Small intestine (tissue), 7 donors: ENCODE results near the gene AUTS2. TPM values are rescaled to one million over a fixed set of nuclear protein-coding genes. Genes with fewer than 3 reads are reported as not detected.

Source experiments
- DNase-seq, 2 donors: peaks; one replicate each; pipeline versions ENCODE4 v3.0.0 to v3.0.0-alpha.2; 2013
- FAIRE-seq: peaks from 2 replicates; lab custom pipeline; 2012; peaks lifted over from hg19 to GRCh38; lab: Jason Lieb, UNC
- H3K27ac ChIP-seq, 3 donors: one replicate each; pipeline ENCODE4 v1.5.1; 2013; ENCODE audit warnings: low read length in 2 of 3, mild to moderate bottlenecking in 2 of 3, control low read depth in 1 of 3, inconsistent platforms in 1 of 3, low read depth in 1 of 3, moderate library complexity in 1 of 3
- H3K27me3 ChIP-seq, 3 donors: one replicate each; pipeline ENCODE4 v1.6.1; 2013; ENCODE audit warnings: low read length in 3 of 3, inconsistent platforms in 1 of 3; ENCODE audit not compliant: control insufficient read depth in 3 of 3, insufficient read depth in 3 of 3
- H3K36me3 ChIP-seq, 3 donors: one replicate each; pipeline ENCODE4 v1.6.1; 2013; ENCODE audit warnings: low read length in 3 of 3, inconsistent platforms in 1 of 3, low read depth in 1 of 3, mild to moderate bottlenecking in 1 of 3, moderate library complexity in 1 of 3; ENCODE audit not compliant: control insufficient read depth in 3 of 3, insufficient read depth in 2 of 3
- H3K4me1 ChIP-seq, 3 donors: one replicate each; pipeline ENCODE4 v1.6.1; 2013; ENCODE audit warnings: low read length in 2 of 3, inconsistent platforms in 1 of 3, low read depth in 1 of 3, mild to moderate bottlenecking in 1 of 3, moderate library complexity in 1 of 3; ENCODE audit not compliant: control insufficient read depth in 3 of 3, insufficient read depth in 2 of 3
- H3K4me3 ChIP-seq, 3 donors: one replicate each; pipeline ENCODE4 v1.5.1; 2013; ENCODE audit warnings: low read length in 3 of 3, control low read depth in 1 of 3, inconsistent platforms in 1 of 3, low read depth in 1 of 3, mild to moderate bottlenecking in 1 of 3, moderate library complexity in 1 of 3
- H3K9me3 ChIP-seq, 2 donors: one replicate each; pipeline ENCODE4 v1.6.1; 2013; ENCODE audit warnings: low read depth in 1 of 2, low read length in 1 of 2; ENCODE audit not compliant: control insufficient read depth in 2 of 2, insufficient read depth in 1 of 2
- WGBS, 3 donors: extraction: QIAGEN DNeasy Blood & Tissue Kit; methylation state at CpG; one replicate each; pipeline ENCODE4 v1.1.7; 2013; 5-methylcytosine and 5-hydroxymethylcytosine counted together
- polyA plus RNA-seq, 4 donors: library from polyadenylated mRNA; stranded (reverse) in 3 of 4; unstranded in 1 of 4; fragments of 200-250 nt in 3 of 4; fragments of 120-200 nt in 1 of 4; gene quantifications; one replicate each; pipeline versions ENCODE4 v1.2.1 to v1.2.3, GENCODE V29; 2013
- donor health status: healthy with polysubstance abuse.
- donor health status: control.
- donor health status: control.
- donor health status: Bipolar disorder and iron deficiency.
- donor health status: healthy.

The AUTS2 gene
- polyA plus RNA-seq, 4 donors: 4.9 to 43.5 (median 13.6) TPM

GRCh38 chr7:69684369-69685292 is 86.4 kb downstream of the AUTS2 start:
- DNase-seq (no peak), FAIRE-seq (no peak)
- Histone ChIP-seq H3K27me3 (no peaks in the 10 kb centered on the region), H3K4me3 (no peak overlapping the region), H3K9me3 (no peaks in the 10 kb centered on the region), H3K4me1 (no peaks in the 10 kb centered on the region), H3K27ac (no peak overlapping the region), H3K36me3 (no peaks in the 10 kb centered on the region)
- WGBS, 3 donors: 82 to 91% (median 90%) methylated on average over 8 of the region's 8 CpGs

GRCh38 chr7:69685293-69685631 is 87.0 kb downstream of the AUTS2 start:
- Histone ChIP-seq H3K4me1 (no peaks in the 10 kb centered on the region), H3K36me3 (no peaks in the 10 kb centered on the region), H3K27ac (no peak overlapping the region), H3K4me3 (no peak overlapping the region), H3K27me3 (no peaks in the 10 kb centered on the region), H3K9me3 (no peaks in the 10 kb centered on the region)
- DNase-seq (no peak), FAIRE-seq (no peak)
- whole genome bisulfite sequencing, 3 donors: 12 to 23% (median 21%) methylated on average over 1 of the region's 1 CpG

GRCh38 chr7:69686366-69686765 is 88.1 kb downstream of the AUTS2 start:
- no peaks in the 10 kb centered on the region for H3K27me3 ChIP-seq
- peaks cover 0 to 4% of the 10 kb centered on the region in 2 donors for H3K9me3 ChIP-seq
- DNase-seq (no peak), FAIRE-seq (no peak)
- H3K36me3 ChIP-seq: no peaks in the 10 kb centered on the region
- H3K27ac ChIP-seq: no peak overlapping the region
- 90 to 95% (median 94%) methylated on average over 2 of the region's 2 CpGs for WGBS, 3 donors
- H3K4me3 ChIP-seq: no peak overlapping the region
- no peaks in the 10 kb centered on the region for H3K4me1 ChIP-seq

GRCh38 chr7:69687739-69688433 is 89.6 kb downstream of the AUTS2 start:
- Histone ChIP-seq H3K27me3 (peaks cover 0 to 2% (median 0%) of the 10 kb centered on the region in 3 donors), H3K36me3 (no peaks in the 10 kb centered on the region), H3K4me3 (no peak overlapping the region), H3K27ac (no peak overlapping the region), H3K4me1 (no peaks in the 10 kb centered on the region), H3K9me3 (peaks cover 0 to 4% of the 10 kb centered on the region in 2 donors)
- FAIRE-seq (no peak), DNase-seq (no peak)
- WGBS, 3 donors: 66 to 76% (median 67%) methylated on average over 4 of the region's 4 CpGs

GRCh38 chr7:69690329-69690728 is 92.1 kb downstream of the AUTS2 start:
- FAIRE-seq: no peak
- 90 to 95% (median 93%) methylated on average over 5 to 6 of the region's 6 CpGs for WGBS, 3 donors
- H3K9me3 ChIP-seq: peaks cover 0 to 4% of the 10 kb centered on the region in 2 donors
- H3K36me3 ChIP-seq: no peaks in the 10 kb centered on the region
- no peaks in the 10 kb centered on the region for H3K4me1 ChIP-seq
- peaks cover 0 to 2% (median 0%) of the 10 kb centered on the region in 3 donors for H3K27me3 ChIP-seq
- H3K4me3 ChIP-seq: no peak overlapping the region
- no peak overlapping the region for H3K27ac ChIP-seq
- DNase-seq: no peak

- H3K4me3 ChIP-seq: no peak overlapping the region
- WGBS, 3 donors: 64 to 81% (median 80%) methylated on average over 6 of the region's 6 CpGs
- no peaks in the 10 kb centered on the region for H3K36me3 ChIP-seq
- H3K9me3 ChIP-seq: peaks cover 0 to 4% of the 10 kb centered on the region in 2 donors
- H3K27me3 ChIP-seq: peaks cover 0 to 2% (median 0%) of the 10 kb centered on the region in 3 donors
- FAIRE-seq (no peak), DNase-seq (peak in 1 of 2 donors; percentile 22)
- H3K4me1 ChIP-seq: no peaks in the 10 kb centered on the region
- H3K27ac ChIP-seq: no peak overlapping the region
These were observed 93.1 kb downstream of the AUTS2 start for GRCh38 chr7:69691327-69691726.

GRCh38 chr7:69691734-69692133 is 93.5 kb downstream of the AUTS2 start:
- peak in 1 of 2 donors; percentile 16 for DNase-seq
- Histone ChIP-seq H3K4me1 (no peaks in the 10 kb centered on the region), H3K36me3 (no peaks in the 10 kb centered on the region), H3K27ac (no peak overlapping the region), H3K4me3 (no peak overlapping the region), H3K9me3 (peaks cover 0 to 4% of the 10 kb centered on the region in 2 donors), H3K27me3 (peaks cover 0 to 2% (median 0%) of the 10 kb centered on the region in 3 donors)
- no peak for FAIRE-seq
- WGBS, 3 donors: 63 to 71% (median 69%) methylated on average over 4 of the region's 4 CpGs

- FAIRE-seq (no peak), DNase-seq (no peak)
- WGBS, 3 donors: 85 to 89% (median 86%) methylated on average over 3 of the region's 3 CpGs
- Histone ChIP-seq H3K9me3 (peaks cover 0 to 4% of the 10 kb centered on the region in 2 donors), H3K27me3 (peaks cover 0 to 2% (median 0%) of the 10 kb centered on the region in 3 donors), H3K27ac (no peak overlapping the region), H3K4me1 (no peaks in the 10 kb centered on the region), H3K4me3 (no peak overlapping the region), H3K36me3 (no peaks in the 10 kb centered on the region)
These were observed 94.3 kb downstream of the AUTS2 start for GRCh38 chr7:69692611-69693010.
